ENCODE results near the gene CCDC159.

Gene CCDC159

GRCh38 chr19:11373885-11374432, 27.6 kb downstream of the CCDC159 start:
- H3K4me1 ChIP-seq = peaks cover 11% of the 10 kb centered on the region
- H3K36me3 ChIP-seq = no peaks in the 10 kb centered on the region
- peak overlapping the region; percentile 77 for H3K4me3 ChIP-seq (ENCODE audit: low read depth, low read length)
- no peaks in the 10 kb centered on the region for H3K9me3 ChIP-seq
- no peaks in the 10 kb centered on the region for H3K27me3 ChIP-seq
- no peak for DNase-seq
- TF ChIP-seq, protein P1, sequence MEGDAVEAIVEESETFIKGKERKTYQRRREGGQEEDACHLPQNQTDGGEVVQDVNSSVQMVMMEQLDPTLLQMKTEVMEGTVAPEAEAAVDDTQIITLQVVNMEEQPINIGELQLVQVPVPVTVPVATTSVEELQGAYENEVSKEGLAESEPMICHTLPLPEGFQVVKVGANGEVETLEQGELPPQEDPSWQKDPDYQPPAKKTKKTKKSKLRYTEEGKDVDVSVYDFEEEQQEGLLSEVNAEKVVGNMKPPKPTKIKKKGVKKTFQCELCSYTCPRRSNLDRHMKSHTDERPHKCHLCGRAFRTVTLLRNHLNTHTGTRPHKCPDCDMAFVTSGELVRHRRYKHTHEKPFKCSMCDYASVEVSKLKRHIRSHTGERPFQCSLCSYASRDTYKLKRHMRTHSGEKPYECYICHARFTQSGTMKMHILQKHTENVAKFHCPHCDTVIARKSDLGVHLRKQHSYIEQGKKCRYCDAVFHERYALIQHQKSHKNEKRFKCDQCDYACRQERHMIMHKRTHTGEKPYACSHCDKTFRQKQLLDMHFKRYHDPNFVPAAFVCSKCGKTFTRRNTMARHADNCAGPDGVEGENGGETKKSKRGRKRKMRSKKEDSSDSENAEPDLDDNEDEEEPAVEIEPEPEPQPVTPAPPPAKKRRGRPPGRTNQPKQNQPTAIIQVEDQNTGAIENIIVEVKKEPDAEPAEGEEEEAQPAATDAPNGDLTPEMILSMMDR (IDR thresholded peaks at IDR 0.05; ENCODE audit: low read depth, low read length) = no peak

GRCh38 chr19:11374433-11375142, 28.3 kb downstream of the CCDC159 start, which contains the start of gene SWSAP1:
Gene SWSAP1, plus strand, starts transcription at chr19:11374666. Its CDS starts 15 bp downstream, at chr19:11374681.
- Histone ChIP-seq H3K4me3 (ENCODE audit: low read depth, low read length) (peak within 1 kb of the TSS; percentile 77), H3K4me1 (peaks cover 11% of the 10 kb centered on the region), H3K36me3 (no peaks in the 10 kb centered on the region), H3K27me3 (no peaks in the 10 kb centered on the region), H3K9me3 (no peaks in the 10 kb centered on the region)
- TF ChIP-seq, protein P1 (IDR thresholded peaks at IDR 0.05; ENCODE audit: low read depth, low read length) = no peak
- DNase-seq = peak; percentile 98

DNA sequence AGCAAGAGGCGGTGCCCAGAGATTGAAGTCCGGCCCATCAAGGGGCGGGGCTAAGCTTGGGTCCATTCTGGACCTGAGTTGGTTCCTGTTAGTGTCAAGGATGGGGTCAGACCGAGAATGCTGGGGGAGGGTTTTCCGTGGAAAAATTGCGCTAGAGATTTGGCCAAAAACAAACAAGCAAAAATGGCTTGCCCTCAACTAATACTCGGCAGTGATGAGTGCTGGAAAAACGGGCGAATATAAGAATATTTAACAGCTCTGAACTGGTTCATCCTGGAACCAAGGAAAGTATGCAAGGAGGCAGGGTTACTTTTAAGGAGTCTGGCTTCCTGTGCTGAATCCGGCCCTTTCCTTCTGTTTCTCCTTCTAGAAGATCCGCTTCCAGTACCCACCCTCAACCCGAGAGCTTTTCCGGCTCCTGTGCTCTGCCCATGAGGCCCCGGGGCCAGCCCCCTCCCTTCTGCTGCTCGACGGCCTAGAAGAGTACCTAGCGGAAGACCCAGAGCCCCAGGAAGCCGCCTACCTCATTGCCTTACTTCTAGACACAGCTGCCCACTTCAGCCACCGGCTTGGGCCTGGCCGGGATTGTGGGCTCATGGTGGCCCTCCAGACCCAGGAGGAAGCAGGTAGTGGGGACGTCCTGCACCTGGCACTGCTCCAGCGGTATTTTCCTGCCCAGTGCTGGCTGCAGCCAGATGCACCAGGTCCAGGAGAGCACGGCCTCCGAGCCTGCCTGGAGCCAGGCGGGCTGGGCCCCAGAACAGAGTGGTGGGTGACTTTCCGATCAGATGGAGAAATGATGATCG, 29.0 kb downstream of the CCDC159 start:
- H3K36me3 ChIP-seq = no peaks in the 10 kb centered on the region
- peak; percentile 69 for DNase-seq
- H3K9me3 ChIP-seq = no peaks in the 10 kb centered on the region
- H3K4me3 ChIP-seq (ENCODE audit: low read depth, low read length) = peak overlapping the region; percentile 77
- TF ChIP-seq, protein P1 (IDR thresholded peaks at IDR 0.05; ENCODE audit: low read depth, low read length) = no peak
- H3K4me1 ChIP-seq = peaks cover 11% of the 10 kb centered on the region
- H3K27me3 ChIP-seq = no peaks in the 10 kb centered on the region

GRCh38 chr19:11377237-11377636, 30.9 kb downstream of the CCDC159 start:
- H3K4me1 ChIP-seq = peaks cover 11% of the 10 kb centered on the region
- DNase-seq = peak; percentile 37

GRCh38 chr19:11377756-11378155, 31.4 kb downstream of the CCDC159 start:
- no peak for DNase-seq
- H3K4me1 ChIP-seq = peaks cover 11% of the 10 kb centered on the region
- no peak overlapping the region for H3K4me3 ChIP-seq (ENCODE audit: low read depth, low read length)
- TF ChIP-seq, protein P1 (IDR thresholded peaks at IDR 0.05; ENCODE audit: low read depth, low read length) = no peak
- H3K27me3 ChIP-seq = no peaks in the 10 kb centered on the region
- H3K36me3 ChIP-seq = no peaks in the 10 kb centered on the region
- no peaks in the 10 kb centered on the region for H3K9me3 ChIP-seq

More at GRCh38 chr19:11377237-11377636, 30.9 kb downstream of the CCDC159 start:
- Histone ChIP-seq H3K36me3 (no peaks in the 10 kb centered on the region), H3K4me3 (ENCODE audit: low read depth, low read length) (no peak overlapping the region), H3K27me3 (no peaks in the 10 kb centered on the region), H3K9me3 (no peaks in the 10 kb centered on the region)
- TF ChIP-seq, protein P1 (IDR thresholded peaks at IDR 0.05; ENCODE audit: low read depth, low read length) = no peak
